ENCODE data around the gene DPAGT1.

The DPAGT1 gene

GRCh38 chr11:119116235-119116594 lies 14.6 kb upstream of the DPAGT1 start:
- TF ChIP-seq CTCF (IDR thresholded peaks at IDR 0.05; ENCODE audit: control insufficient read depth, extremely low read depth, insufficient read depth), result no peak
- no peak for DNase-seq (ENCODE audit: low read depth)
- no peak overlapping the region for H3K4me3 ChIP-seq (ENCODE audit: low read depth, low read length)

GRCh38 chr11:119115484-119116234 lies 14.0 kb upstream of the DPAGT1 start:
- DNase-seq (ENCODE audit: low read depth), result no peak
- TF ChIP-seq CTCF (IDR thresholded peaks at IDR 0.05; ENCODE audit: control insufficient read depth, extremely low read depth, insufficient read depth), result no peak
- no peak overlapping the region for H3K4me3 ChIP-seq (ENCODE audit: low read depth, low read length)

- no peak for DNase-seq (ENCODE audit: low read depth)
- no peak overlapping the region for H3K4me3 ChIP-seq (ENCODE audit: low read depth, low read length)
These were observed 12.7 kb upstream of the DPAGT1 start for GRCh38 chr11:119114351-119114750.

GRCh38 chr11:119113716-119114115 lies 12.1 kb upstream of the DPAGT1 start:
- no peak overlapping the region for H3K4me3 ChIP-seq (ENCODE audit: low read depth, low read length)
- DNase-seq (ENCODE audit: low read depth), result no peak
- TF ChIP-seq CTCF (IDR thresholded peaks at IDR 0.05; ENCODE audit: control insufficient read depth, extremely low read depth, insufficient read depth), result no peak

More at GRCh38 chr11:119114351-119114750, 12.7 kb upstream of the DPAGT1 start:
- TF ChIP-seq CTCF (IDR thresholded peaks at IDR 0.05; ENCODE audit: control insufficient read depth, extremely low read depth, insufficient read depth), result no peak

- no peak for TF ChIP-seq CTCF (IDR thresholded peaks at IDR 0.05; ENCODE audit: control insufficient read depth, extremely low read depth, insufficient read depth)
These were observed 10.8 kb upstream of the DPAGT1 start for GRCh38 chr11:119112314-119113020.

GRCh38 chr11:119111361-119111925 lies 9.8 kb upstream of the DPAGT1 start:
- TF ChIP-seq CTCF (IDR thresholded peaks at IDR 0.05; ENCODE audit: control insufficient read depth, extremely low read depth, insufficient read depth), result no peak
- no peak for DNase-seq (ENCODE audit: low read depth)
- H3K4me3 ChIP-seq (ENCODE audit: low read depth, low read length), result no peak overlapping the region

More at GRCh38 chr11:119112314-119113020, 10.8 kb upstream of the DPAGT1 start:
- H3K4me3 ChIP-seq (ENCODE audit: low read depth, low read length), result no peak overlapping the region
- DNase-seq (ENCODE audit: low read depth), result no peak
